Transverse colon (tissue), 4 donors: ENCODE measurements around the gene APBB2. TPM values are rescaled to one million over a fixed set of nuclear protein-coding genes. Genes with fewer than 3 reads are reported as not detected.
A peak's percentile ranks its signal among the peaks of the same experiment; 100 is the strongest.

Source experiments
- DNase-seq: peaks from one replicate; pipeline ENCODE4 v3.0.0-alpha.2; 2019
- H3K27ac ChIP-seq, 4 donors: fragments of 200-600 bp; sonication (generic); 2 replicates each; pipeline ENCODE4 v1.5.1; 2016 to 2018; ENCODE audit warnings: inconsistent platforms in 4 of 4
- H3K27me3 ChIP-seq: fragments of 200-600 bp; sonication (generic); 2 replicates; pipeline ENCODE4 v1.5.1; 2017; ENCODE audit warnings: inconsistent platforms
- H3K36me3 ChIP-seq, 4 donors: fragments of 200-600 bp; sonication (generic); 2 replicates each; pipeline ENCODE4 v1.5.1; 2017 to 2019; ENCODE audit warnings: inconsistent platforms in 4 of 4
- H3K4me1 ChIP-seq, 4 donors: fragments of 200-600 bp; sonication (generic); 2 replicates each; pipeline ENCODE4 v1.5.1; 2017 to 2020; ENCODE audit warnings: inconsistent platforms in 4 of 4
- H3K4me3 ChIP-seq, 4 donors: fragments of 200-600 bp; sonication (generic); 1 replicate in 1 of 4; 2 replicates in 3 of 4; pipeline versions ENCODE4 v1.5.1 to v1.6.1; 2017 to 2019; ENCODE audit warnings: inconsistent platforms in 4 of 4
- H3K9me3 ChIP-seq, 2 donors: fragments of 200-600 bp; sonication (generic); 2 replicates each; pipeline ENCODE4 v1.5.1; 2017 to 2019; ENCODE audit warnings: inconsistent platforms in 2 of 2
- EP300 ChIP-seq: sonication (generic); formaldehyde crosslinking; IDR thresholded peaks from one replicate; pipeline ENCODE4 v1.6.1; 2017; ENCODE audit warnings: antibody characterized with exemption, low read depth
- POLR2A ChIP-seq: fragments of 450-650 bp; IDR thresholded peaks from one replicate; pipeline ENCODE4 v1.6.1; 2016; ENCODE audit warnings: antibody characterized with exemption, mild to moderate bottlenecking, moderate library complexity
- POLR2AphosphoS5 ChIP-seq, 3 donors: sonication (generic); formaldehyde crosslinking; IDR thresholded peaks; one replicate each; pipeline ENCODE4 v1.6.1; 2016; ENCODE audit warnings: antibody characterized with exemption in 3 of 3
- WGBS, 2 donors: methylation state at CpG; one replicate each; pipeline ENCODE4 v1.1.5; 2018; ENCODE audit warnings: low coverage in 1 of 2; 5-methylcytosine and 5-hydroxymethylcytosine counted together
- in situ Hi-C, 4 donors: fragments of 200-750 bp; cut with MboI; loops; one replicate each; pipeline versions ENCODE4 v1.15.0 to v1.15.1; 2017; ENCODE audit warnings: low sequenced_read_pairs in 3 of 4, low pct_ligation_motif_present in 1 of 4, low pct_unique_long_range_greater_than_20kb in 1 of 4
- intact Hi-C: fragments of 100-400 bp; cut with DNase I; formaldehyde crosslinking; loops from one replicate; pipeline ENCODE4 v1.15.1; 2023; ENCODE audit warnings: low total_unique reads
- total RNA-seq, 4 donors: library from RNA; depleted of rRNA; stranded (reverse); fragments of >200 nt; gene quantifications; one replicate each; pipeline ENCODE4 v1.1.0, GENCODE V29; 2016
- TF ChIP-seq, protein P1 (sequence below), 5 experiments: fragments of 200-600 bp in 3 of 5; fragments of 450-650 bp in 2 of 5; sonication (generic) in 3 of 5; IDR thresholded peaks; 1 replicate in 2 of 5; 2 replicates in 3 of 5; pipeline ENCODE4 v1.5.1; 2016 to 2017; ENCODE audit warnings: antibody characterized with exemption in 5 of 5, inconsistent platforms in 3 of 5, mild to moderate bottlenecking in 2 of 5, moderate library complexity in 1 of 5

Gene APBB2
- total RNA-seq, 4 donors from 2014 or later: 37.1 to 138 (median 90.1) TPM

DNA sequence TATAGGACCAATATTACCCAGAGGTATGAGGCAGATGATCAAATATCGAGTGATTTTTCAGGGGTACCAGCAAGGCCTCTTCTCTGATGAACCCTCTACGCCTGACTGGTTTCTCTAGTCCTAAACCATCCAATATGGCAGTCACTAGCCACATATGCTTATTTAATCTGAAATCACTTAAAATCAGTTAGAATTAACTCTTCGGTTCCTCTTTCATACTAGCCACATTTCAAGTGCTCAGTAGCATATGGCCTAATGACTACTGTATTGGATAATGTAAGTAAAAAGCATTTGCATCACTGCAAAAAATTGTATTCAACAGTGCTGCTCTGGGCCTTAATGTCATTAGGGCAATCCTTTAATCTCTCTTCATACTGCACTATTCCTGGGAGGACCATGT, 4.4 kb upstream of the APBB2 start:
- DNase-seq: no peak
- Histone ChIP-seq H3K9me3 (no peaks in the 10 kb centered on the region), H3K27ac (no peak overlapping the region), H3K4me3 (no peak overlapping the region), H3K4me1 (peaks cover 0 to 25% (median 11%) of the 10 kb centered on the region in 4 donors), H3K27me3 (peaks cover 3% of the 10 kb centered on the region), H3K36me3 (no peaks in the 10 kb centered on the region)
- in situ Hi-C loops: loop anchor here (5.0 to 25.0 kb wide), 6 partner anchors 231 to 294 kb away; no protein-coding TSS in a partner anchor
- intact Hi-C loops: loop anchor here (5.0 to 10.0 kb wide), 2 partner anchors 76 to 94 kb away; no protein-coding TSS in a partner anchor
- TF ChIP-seq POLR2AphosphoS5 (IDR thresholded peaks at IDR 0.05): no peak
- TF ChIP-seq, protein P1, sequence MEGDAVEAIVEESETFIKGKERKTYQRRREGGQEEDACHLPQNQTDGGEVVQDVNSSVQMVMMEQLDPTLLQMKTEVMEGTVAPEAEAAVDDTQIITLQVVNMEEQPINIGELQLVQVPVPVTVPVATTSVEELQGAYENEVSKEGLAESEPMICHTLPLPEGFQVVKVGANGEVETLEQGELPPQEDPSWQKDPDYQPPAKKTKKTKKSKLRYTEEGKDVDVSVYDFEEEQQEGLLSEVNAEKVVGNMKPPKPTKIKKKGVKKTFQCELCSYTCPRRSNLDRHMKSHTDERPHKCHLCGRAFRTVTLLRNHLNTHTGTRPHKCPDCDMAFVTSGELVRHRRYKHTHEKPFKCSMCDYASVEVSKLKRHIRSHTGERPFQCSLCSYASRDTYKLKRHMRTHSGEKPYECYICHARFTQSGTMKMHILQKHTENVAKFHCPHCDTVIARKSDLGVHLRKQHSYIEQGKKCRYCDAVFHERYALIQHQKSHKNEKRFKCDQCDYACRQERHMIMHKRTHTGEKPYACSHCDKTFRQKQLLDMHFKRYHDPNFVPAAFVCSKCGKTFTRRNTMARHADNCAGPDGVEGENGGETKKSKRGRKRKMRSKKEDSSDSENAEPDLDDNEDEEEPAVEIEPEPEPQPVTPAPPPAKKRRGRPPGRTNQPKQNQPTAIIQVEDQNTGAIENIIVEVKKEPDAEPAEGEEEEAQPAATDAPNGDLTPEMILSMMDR (IDR thresholded peaks at IDR 0.05): no peak
- no peak for TF ChIP-seq POLR2A
- TF ChIP-seq EP300: no peak
- 93 to 95% methylated on average over 3 of the region's 3 CpGs for WGBS, 2 donors

DNA sequence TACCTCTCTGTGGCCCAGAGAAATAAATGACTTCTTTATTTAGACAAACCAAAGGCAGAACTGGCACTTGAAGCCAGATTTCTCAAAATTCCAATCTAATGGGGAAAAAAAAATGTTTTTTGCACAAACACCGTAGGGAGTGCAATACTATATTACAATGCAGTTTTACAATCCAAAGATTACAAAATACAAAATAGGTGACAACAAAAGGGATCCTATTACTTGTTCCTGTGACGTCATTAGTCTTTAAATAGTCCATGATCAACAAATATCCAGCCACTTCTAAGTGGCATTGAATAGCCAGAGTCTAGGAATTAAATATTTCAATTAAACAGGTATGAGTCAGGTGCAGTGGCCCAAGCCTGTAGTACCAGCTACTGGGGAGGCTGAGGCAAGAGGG, 3.0 kb upstream of the APBB2 start:
- intact Hi-C loops: loop anchor here (5.0 to 10.0 kb wide), 2 partner anchors 75 to 93 kb away; no protein-coding TSS in a partner anchor
- in situ Hi-C loops: loop anchor here (5.0 to 25.0 kb wide), 6 partner anchors 230 to 293 kb away; no protein-coding TSS in a partner anchor
- no peaks in the 10 kb centered on the region for H3K36me3 ChIP-seq
- H3K4me1 ChIP-seq: peaks cover 0 to 37% (median 21%) of the 10 kb centered on the region in 4 donors
- no peaks in the 10 kb centered on the region for H3K9me3 ChIP-seq
- no peak overlapping the region for H3K4me3 ChIP-seq
- DNase-seq: no peak
- 61 to 77% methylated on average over 2 of the region's 2 CpGs for WGBS, 2 donors
- no peaks in the 10 kb centered on the region for H3K27me3 ChIP-seq
- no peak overlapping the region for H3K27ac ChIP-seq
- TF ChIP-seq EP300 (no peak), POLR2AphosphoS5 (IDR thresholded peaks at IDR 0.05) (no peak), POLR2A (no peak)
- TF ChIP-seq, protein P1 (IDR thresholded peaks at IDR 0.05): no peak

DNA sequence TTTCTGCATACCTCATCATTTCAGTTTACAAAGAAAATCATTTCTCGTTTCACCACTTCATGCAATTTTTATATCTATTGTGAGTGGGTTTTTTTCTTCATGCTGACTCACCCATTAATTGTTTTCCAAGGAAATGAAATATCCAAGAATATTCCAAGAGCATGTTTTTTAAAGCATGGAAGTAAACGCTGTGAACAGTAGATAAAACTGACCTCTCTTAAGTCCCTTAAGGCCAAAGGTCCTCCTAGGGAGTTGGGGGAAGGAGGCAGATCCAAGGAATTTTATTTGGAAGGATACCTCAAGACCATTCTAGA, 2.6 kb upstream of the APBB2 start:
- Histone ChIP-seq H3K9me3 (no peaks in the 10 kb centered on the region), H3K27ac (peak overlapping the region; percentile 87 to 94 (median 90)), H3K4me1 (peaks cover 4 to 41% (median 24%) of the 10 kb centered on the region in 4 donors), H3K27me3 (no peaks in the 10 kb centered on the region), H3K36me3 (no peaks in the 10 kb centered on the region), H3K4me3 (peak overlapping the region in 3 of 4 donors; percentile 41 to 75 (median 41))
- 5 to 27% methylated on average over 2 of the region's 2 CpGs for WGBS, 2 donors
- intact Hi-C loops: loop anchor here (5.0 to 10.0 kb wide), 2 partner anchors 75 to 92 kb away; no protein-coding TSS in a partner anchor
- in situ Hi-C loops: loop anchor here (5.0 to 25.0 kb wide), 6 partner anchors 230 to 292 kb away; no protein-coding TSS in a partner anchor
- no peak for DNase-seq
- no peak for TF ChIP-seq EP300
- TF ChIP-seq POLR2AphosphoS5 (IDR thresholded peaks at IDR 0.05): no peak
- no peak for TF ChIP-seq POLR2A
- TF ChIP-seq, protein P1 (IDR thresholded peaks at IDR 0.05): no peak

DNA sequence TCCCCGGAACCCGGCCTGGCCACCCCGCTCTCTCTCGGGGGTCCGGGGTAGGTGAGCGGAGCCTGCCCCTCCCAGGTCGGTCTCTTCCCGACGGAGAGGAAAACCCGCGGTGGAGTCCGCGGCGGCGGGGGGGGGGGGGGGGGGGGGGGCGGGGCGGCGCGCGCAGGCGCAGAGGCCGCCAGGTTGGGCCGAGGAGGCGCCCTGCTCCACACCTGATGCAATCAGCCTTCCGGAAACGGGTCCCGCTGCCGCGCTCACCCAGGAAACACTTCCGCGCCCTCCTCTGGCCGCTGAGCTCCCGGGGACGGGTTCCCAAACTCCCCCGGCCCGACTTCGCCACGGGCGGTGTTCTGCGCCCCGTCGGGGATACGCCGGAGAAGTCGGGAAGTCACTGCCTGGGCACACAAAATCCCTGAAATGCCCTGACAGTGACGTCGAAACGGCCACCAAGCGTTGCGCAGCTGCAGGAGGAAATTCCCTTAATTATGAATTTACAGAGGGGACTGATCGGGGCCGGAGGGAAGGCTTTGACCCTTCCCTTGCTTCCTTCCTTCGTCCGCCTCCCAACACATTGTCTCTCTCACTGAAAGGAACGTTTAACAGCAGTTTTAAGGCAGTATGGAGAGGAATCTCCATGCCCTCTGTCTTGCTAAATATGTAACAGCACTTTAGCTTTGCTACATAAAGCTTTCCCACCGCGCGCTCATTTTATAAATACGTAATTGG, 2.1 kb upstream of the APBB2 start:
- in situ Hi-C loops: loop anchor here (5.0 to 25.0 kb wide), 6 partner anchors 229 to 292 kb away; no protein-coding TSS in a partner anchor
- intact Hi-C loops: loop anchor here (5.0 to 10.0 kb wide), 2 partner anchors 74 to 92 kb away; no protein-coding TSS in a partner anchor

More for the DNA sequence above, 2.1 kb upstream of the APBB2 start:
- no peak for TF ChIP-seq EP300
- peak in 2 of 3 donors; percentile 85 to 87 for TF ChIP-seq POLR2AphosphoS5 (IDR thresholded peaks at IDR 0.05)
- peak; percentile 84 for TF ChIP-seq POLR2A
- TF ChIP-seq, protein P1 (IDR thresholded peaks at IDR 0.05): peak; percentile 28 to 76 (median 42)
- H3K27me3 ChIP-seq: no peaks in the 10 kb centered on the region
- peak; percentile 86 for DNase-seq
- WGBS, 2 donors: 2 to 20% methylated on average over 5 to 45 of the region's 59 CpGs
- peak overlapping the region; percentile 87 to 94 (median 90) for H3K27ac ChIP-seq
- no peaks in the 10 kb centered on the region for H3K9me3 ChIP-seq
- H3K4me1 ChIP-seq: peaks cover 4 to 38% (median 23%) of the 10 kb centered on the region in 4 donors
- H3K36me3 ChIP-seq: no peaks in the 10 kb centered on the region
- peak overlapping the region; percentile 23 to 75 (median 41) for H3K4me3 ChIP-seq
